Measurements from ENCODE around the gene PARG. TPM values are rescaled to one million over a fixed set of nuclear protein-coding genes. Genes with fewer than 3 reads are reported as not detected.
"Not testable (repeated sequence)": the region's sequence is repeated elsewhere in the genome, so short reads cannot be mapped to it uniquely, and the experiment has no call there.

The PARG gene
- total RNA-seq, 1 donor from 2014 or later = 50.3 TPM

DNA sequence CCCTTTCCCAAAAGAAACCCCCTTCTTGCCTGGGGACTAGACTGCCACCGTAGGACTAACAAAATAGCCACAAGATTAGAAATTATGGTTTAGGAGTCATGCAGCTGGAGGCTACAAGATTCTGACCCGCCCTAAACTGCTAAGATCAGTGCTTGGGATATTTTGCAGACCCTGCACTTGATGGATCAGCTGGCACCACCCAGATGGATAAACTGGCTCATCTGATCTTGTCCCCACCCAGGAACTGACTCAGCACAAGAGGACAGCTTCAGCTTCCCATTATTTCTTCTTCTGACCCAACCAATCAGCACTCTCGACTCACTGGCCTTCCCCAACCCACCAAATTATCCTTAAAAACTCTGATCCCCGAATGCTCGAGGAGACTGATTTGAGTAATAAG lies 10.6 kb downstream of the PARG start:
- not testable (repeated sequence) for H3K27me3 ChIP-seq (ENCODE audit: control insufficient read depth, insufficient read depth, low read length); DNase-seq (ENCODE audit: low read depth); H3K36me3 ChIP-seq (ENCODE audit: control insufficient read depth, insufficient read depth, low read length); H3K4me3 ChIP-seq (ENCODE audit: low read depth, low read length); FAIRE-seq

DNA sequence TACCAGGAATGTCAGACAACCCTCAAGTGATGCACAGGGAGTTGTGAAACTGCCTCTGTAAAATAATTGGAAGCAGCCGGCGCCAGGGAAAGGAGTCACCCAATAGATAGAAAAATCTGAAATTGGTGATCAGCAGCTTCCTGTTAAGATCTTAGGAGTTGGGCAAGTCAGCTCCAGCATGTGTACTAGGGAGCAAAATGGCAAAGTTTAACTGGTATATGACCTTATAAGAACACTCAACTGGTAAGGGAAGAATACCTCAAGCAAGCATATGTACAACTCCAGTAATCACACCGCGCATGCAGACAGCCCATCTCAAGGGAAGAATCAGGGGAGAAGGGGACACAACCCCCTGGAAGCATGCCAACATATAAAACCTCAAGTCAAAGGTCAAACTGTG lies 18.3 kb downstream of the PARG start:
- FAIRE-seq; DNase-seq (ENCODE audit: low read depth); H3K4me3 ChIP-seq (ENCODE audit: low read depth, low read length); H3K27me3 ChIP-seq (ENCODE audit: control insufficient read depth, insufficient read depth, low read length); H3K36me3 ChIP-seq (ENCODE audit: control insufficient read depth, insufficient read depth, low read length): not testable (repeated sequence)

DNA sequence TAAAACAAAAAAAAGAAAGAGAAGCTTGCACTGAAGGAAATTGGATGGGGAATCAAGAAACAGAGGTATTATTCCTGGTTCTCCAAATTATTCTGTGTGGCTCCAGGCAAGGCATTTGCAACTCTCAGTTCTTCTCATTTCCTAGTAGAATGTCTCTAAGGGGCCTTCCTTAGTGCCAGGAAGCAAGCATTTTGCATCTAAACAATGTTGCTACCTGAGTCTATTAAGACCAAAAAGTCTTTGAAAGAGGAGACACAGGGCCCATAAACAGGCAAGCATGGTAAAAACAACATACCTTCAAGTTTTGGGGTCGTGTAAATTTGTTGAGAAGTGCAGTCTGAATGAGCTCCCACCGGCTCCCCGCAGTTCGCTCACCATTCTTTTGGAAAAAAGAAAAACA lies 19.8 kb downstream of the PARG start:
- FAIRE-seq; DNase-seq (ENCODE audit: low read depth); H3K36me3 ChIP-seq (ENCODE audit: control insufficient read depth, insufficient read depth, low read length); H3K4me3 ChIP-seq (ENCODE audit: low read depth, low read length); H3K27me3 ChIP-seq (ENCODE audit: control insufficient read depth, insufficient read depth, low read length): not testable (repeated sequence)

DNA sequence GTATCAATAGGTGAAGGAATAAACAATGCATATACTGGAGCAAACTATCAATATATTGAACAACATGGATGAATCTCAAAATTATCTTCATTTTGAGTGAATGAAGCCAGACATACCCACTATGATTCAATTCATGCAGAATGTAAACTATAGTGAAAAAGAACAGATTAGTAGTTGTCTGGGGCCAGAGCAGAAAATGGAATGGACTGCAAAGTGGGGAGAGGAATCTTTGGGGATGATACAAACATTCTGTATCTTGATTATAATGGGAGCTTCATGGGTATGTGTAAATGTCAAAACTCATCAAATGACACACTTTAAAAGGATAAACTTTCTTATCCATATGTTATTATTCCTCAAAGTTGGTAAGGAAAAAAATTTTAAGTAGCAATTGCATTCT lies 23.9 kb downstream of the PARG start:
- not testable (repeated sequence) for FAIRE-seq; H3K27me3 ChIP-seq (ENCODE audit: control insufficient read depth, insufficient read depth, low read length); H3K4me3 ChIP-seq (ENCODE audit: low read depth, low read length); H3K36me3 ChIP-seq (ENCODE audit: control insufficient read depth, insufficient read depth, low read length); DNase-seq (ENCODE audit: low read depth)

DNA sequence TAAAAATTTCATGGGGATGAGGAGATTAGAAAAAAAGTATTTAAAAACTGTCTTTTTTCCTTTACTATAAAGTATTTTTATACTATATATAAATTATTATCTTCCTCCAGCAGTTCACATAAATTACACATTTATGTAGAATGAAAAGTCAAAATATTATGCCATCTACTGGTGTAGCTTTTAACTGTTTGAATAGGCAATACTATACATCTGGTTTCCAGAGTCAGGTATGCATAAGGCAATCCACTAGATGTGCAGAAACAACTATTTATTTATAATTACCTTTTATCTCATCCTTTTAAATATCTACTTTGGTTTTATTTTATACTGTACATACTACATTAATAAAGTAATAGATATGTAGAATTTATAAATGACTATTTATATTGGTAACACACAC lies 25.4 kb downstream of the PARG start:
- FAIRE-seq; H3K36me3 ChIP-seq (ENCODE audit: control insufficient read depth, insufficient read depth, low read length); DNase-seq (ENCODE audit: low read depth): not testable (repeated sequence)

DNA sequence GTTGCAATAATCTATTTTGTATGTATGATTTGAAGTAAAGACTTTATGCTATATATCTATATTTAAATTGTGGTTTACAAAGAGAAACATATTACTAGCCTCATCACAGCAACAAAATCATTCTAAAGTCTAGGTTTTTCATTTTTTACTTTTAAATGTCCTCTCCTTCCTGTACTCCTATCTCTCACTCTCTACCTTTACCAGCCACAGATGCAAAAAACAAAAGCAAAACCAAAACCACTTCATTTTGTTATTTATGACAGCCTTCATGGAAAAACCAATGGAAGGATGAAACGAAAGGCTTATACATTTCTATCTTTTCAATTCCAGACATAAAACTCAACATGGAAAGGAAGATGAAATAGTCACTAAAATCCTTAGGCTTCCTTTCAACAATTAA lies 31.5 kb downstream of the PARG start:
- not testable (repeated sequence) for DNase-seq (ENCODE audit: low read depth); H3K4me3 ChIP-seq (ENCODE audit: low read depth, low read length); H3K27me3 ChIP-seq (ENCODE audit: control insufficient read depth, insufficient read depth, low read length); H3K36me3 ChIP-seq (ENCODE audit: control insufficient read depth, insufficient read depth, low read length); FAIRE-seq

More for the DNA sequence above, 25.4 kb downstream of the PARG start:
- not testable (repeated sequence) for H3K4me3 ChIP-seq (ENCODE audit: low read depth, low read length); H3K27me3 ChIP-seq (ENCODE audit: control insufficient read depth, insufficient read depth, low read length)

DNA sequence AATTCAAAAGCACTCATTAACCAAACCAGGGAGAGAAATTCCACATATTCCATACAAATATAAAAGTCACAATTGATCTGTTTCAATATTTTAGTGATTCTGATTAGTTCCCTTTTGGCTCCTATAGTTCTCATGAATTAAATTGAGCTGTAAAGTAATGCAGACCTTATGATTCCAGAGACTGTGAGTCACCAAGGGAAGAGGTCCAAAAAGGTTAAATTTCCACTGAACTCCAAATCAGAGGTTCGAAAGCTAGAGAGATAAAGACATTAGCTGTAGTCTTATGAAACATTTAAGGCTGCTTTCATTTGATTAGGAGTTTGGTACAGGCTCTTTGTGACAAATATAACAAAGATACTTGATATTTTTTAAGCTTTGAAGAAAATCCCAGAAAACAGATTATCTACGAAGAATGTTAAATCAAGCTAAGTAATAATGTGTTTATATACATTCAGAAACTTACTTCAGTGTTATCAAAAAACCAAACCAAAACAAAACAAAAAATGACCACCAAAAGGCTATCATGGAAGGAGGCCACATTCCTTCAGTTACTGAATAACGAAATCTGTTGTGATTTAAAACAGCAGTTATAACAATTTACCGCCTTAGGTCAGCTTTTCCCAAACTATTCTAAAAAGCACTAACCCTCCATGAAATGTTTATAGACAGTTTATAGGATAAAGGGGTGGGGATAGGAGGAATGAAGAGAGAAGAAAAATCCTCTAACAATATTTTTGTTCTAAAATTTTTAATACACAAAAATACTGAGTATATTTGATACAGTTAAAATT lies 33.3 kb downstream of the PARG start:
- H3K4me3 ChIP-seq (ENCODE audit: low read depth, low read length); H3K27me3 ChIP-seq (ENCODE audit: control insufficient read depth, insufficient read depth, low read length); FAIRE-seq; DNase-seq (ENCODE audit: low read depth); H3K36me3 ChIP-seq (ENCODE audit: control insufficient read depth, insufficient read depth, low read length): not testable (repeated sequence)

DNA sequence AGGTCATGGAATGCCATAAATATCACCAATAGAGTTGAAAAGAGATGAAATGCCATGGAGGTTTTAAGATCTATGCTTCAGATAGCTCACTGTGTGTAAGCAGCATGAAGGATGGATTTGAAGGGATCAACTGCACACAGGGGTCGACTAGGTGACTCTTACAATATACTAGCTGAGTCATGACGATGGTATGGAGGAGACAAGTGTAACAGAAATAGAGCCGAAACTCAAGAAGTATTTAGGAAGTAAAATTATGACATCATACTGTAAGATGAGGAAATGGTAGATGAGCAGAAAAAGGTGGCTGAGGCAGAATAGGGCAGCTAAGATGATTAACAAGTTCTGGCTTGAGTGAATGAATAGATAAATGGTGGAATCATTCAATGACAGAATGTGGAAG lies 38.0 kb downstream of the PARG start:
- not testable (repeated sequence) for DNase-seq (ENCODE audit: low read depth)

DNA sequence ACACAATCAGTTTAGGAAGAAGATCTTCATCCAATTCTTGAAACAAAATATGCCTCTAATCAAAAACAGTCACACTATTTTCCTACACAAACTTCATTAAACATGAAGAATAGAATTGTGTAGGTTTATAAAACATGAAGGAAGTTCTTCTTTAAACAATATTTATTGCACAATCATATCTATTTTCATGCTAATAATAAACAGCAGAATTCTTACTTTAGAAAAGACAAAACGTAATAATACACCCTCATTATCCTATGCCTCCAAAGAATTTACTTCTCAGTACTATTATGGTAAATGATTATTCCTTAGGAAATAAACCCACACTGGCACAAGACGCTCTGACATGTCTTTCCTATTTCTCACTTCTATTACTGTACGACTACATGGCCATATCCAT lies 41.4 kb downstream of the PARG start:
- H3K4me3 ChIP-seq (ENCODE audit: low read depth, low read length); H3K36me3 ChIP-seq (ENCODE audit: control insufficient read depth, insufficient read depth, low read length); DNase-seq (ENCODE audit: low read depth); FAIRE-seq; H3K27me3 ChIP-seq (ENCODE audit: control insufficient read depth, insufficient read depth, low read length): not testable (repeated sequence)

More for the DNA sequence above, 38.0 kb downstream of the PARG start:
- FAIRE-seq; H3K36me3 ChIP-seq (ENCODE audit: control insufficient read depth, insufficient read depth, low read length); H3K4me3 ChIP-seq (ENCODE audit: low read depth, low read length); H3K27me3 ChIP-seq (ENCODE audit: control insufficient read depth, insufficient read depth, low read length): not testable (repeated sequence)

DNA sequence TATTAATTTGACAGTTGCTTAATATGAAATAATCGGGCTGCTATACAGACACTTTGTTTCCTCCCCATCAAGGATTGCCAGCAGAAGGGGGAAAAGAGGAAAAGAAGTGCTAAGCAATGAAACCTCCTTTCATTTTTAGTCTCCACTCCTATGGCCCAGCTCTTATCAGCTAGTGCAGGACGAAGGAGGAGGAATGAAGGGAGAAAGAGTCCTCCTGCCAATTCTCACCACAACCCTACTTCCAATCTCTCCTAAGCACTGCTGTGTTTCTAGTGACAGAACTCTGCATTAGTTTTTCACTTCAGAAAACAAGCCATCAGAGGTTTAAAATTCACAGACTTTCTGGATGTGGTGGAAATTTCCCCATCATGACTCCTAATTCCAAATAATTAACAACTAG lies 41.8 kb downstream of the PARG start:
- FAIRE-seq; DNase-seq (ENCODE audit: low read depth); H3K4me3 ChIP-seq (ENCODE audit: low read depth, low read length); H3K36me3 ChIP-seq (ENCODE audit: control insufficient read depth, insufficient read depth, low read length); H3K27me3 ChIP-seq (ENCODE audit: control insufficient read depth, insufficient read depth, low read length): not testable (repeated sequence)

DNA sequence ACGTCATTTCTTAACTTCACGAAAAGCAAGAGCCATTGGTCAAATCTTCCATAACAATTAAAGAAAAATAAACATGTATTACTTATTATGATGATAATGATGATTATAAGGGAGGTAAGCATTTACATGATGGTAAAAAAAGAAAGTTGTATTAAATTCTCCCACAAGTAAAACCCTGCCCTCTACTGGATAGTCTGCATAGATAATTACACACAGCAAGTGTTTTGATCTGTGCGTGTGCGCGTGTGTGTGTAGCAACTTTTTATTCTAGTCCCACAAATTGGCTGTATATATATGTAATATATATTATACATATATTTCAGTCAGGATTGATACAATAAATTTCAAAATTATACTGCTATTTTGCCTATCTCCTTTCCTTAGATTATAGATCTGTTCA lies 51.8 kb downstream of the PARG start:
- not testable (repeated sequence) for DNase-seq (ENCODE audit: low read depth); H3K4me3 ChIP-seq (ENCODE audit: low read depth, low read length); H3K36me3 ChIP-seq (ENCODE audit: control insufficient read depth, insufficient read depth, low read length); H3K27me3 ChIP-seq (ENCODE audit: control insufficient read depth, insufficient read depth, low read length); FAIRE-seq

DNA sequence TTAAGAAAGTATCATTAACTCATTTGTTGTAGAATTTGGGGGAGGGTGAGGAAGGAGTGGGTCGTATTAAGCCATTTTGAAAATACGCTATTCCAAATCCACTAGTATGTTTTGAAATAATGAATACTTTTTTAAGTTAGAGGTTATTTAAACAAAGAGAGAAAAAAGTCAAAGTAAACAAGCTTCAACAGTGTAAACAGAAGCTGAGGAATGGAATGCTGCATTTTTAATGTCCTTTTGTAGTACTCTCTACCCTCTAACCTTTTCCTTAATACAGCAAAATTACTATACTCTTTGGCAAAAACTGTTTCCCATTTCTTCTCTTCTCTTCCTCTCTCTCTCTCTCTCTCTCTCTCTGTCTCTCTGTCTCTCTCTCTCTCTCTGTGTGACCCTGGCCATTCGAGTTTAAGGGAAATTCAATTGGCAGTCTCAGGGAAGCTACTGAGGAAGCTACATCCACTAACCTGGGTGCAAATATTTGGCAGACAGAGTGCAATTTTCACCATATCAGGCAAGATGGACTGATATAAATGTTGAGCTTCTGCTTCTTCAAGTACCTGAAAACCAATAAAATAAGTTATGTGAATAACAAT lies 57.0 kb downstream of the PARG start:
- H3K4me3 ChIP-seq (ENCODE audit: low read depth, low read length); FAIRE-seq; DNase-seq (ENCODE audit: low read depth); H3K27me3 ChIP-seq (ENCODE audit: control insufficient read depth, insufficient read depth, low read length); H3K36me3 ChIP-seq (ENCODE audit: control insufficient read depth, insufficient read depth, low read length): not testable (repeated sequence)

DNA sequence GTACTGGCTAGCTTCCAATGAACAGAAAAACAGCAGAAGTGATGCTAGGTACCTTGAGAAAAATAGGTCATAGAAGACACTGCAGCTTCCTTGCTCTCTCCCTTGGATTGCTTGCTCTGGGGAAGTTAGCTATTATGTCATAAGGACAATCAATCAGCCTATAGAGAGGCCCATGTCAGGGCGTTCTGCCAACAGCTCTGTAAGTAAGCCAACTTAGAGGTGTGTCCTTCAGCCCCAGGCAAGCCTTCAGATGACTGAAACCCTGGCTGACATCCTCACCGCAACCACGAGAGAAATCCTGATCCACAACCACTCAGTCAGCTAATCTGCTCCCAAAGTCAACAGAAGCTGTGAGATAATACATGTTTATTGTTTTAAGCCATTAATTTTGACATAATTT lies 58.0 kb downstream of the PARG start:
- not testable (repeated sequence) for H3K36me3 ChIP-seq (ENCODE audit: control insufficient read depth, insufficient read depth, low read length); FAIRE-seq; H3K4me3 ChIP-seq (ENCODE audit: low read depth, low read length); DNase-seq (ENCODE audit: low read depth); H3K27me3 ChIP-seq (ENCODE audit: control insufficient read depth, insufficient read depth, low read length)

DNA sequence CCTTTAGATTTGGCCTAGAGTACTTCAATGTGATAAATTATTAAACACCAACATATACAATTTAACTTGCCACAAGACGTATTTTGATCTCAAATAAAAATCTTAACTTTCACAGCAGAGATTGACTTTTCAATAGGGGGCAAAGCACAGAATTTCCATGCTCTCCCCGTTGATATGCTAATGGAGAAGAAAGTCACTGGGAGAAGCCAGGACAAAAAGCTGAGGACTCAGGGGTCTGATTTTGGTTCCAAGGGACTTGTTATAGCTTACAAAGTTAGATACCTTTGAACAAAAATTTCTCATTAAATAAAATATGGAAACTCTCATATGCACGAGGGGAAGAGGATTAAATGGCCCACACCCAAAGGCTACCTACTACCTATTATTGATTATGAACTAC lies 59.5 kb downstream of the PARG start:
- not testable (repeated sequence) for H3K36me3 ChIP-seq (ENCODE audit: control insufficient read depth, insufficient read depth, low read length); DNase-seq (ENCODE audit: low read depth); H3K27me3 ChIP-seq (ENCODE audit: control insufficient read depth, insufficient read depth, low read length); H3K4me3 ChIP-seq (ENCODE audit: low read depth, low read length); FAIRE-seq

DNA sequence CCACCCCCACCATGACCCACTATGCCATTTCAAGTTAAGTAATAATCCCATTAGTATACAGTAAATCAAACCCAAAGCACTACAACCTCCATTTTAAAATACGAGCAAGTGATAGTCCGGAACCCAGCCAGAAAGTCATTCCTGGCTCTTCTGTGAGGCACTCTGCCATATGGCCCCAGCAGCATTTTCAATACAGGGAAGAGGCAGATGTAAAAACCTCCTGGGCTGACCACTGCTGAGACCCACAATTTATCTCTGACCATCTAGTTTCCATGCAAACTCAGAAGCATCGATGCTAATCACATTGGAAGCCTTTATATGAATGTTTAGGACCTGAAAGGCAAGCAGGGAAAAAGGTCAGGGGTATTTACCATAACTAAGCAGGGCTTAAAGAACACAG lies 69.1 kb downstream of the PARG start:
- H3K27me3 ChIP-seq (ENCODE audit: control insufficient read depth, insufficient read depth, low read length); FAIRE-seq; DNase-seq (ENCODE audit: low read depth); H3K36me3 ChIP-seq (ENCODE audit: control insufficient read depth, insufficient read depth, low read length); H3K4me3 ChIP-seq (ENCODE audit: low read depth, low read length): not testable (repeated sequence)

All from bronchial epithelial cell (primary cell).